MCF 10A (cell line): ENCODE results near the gene MCM5. TPM values are rescaled to one million over a fixed set of nuclear protein-coding genes. Genes with fewer than 3 reads are reported as not detected.

Experiments used
- BruUV-seq: library from RNA; stranded (reverse); fragments of 400-500 nt; replicated peaks from 2 replicates; lab custom pipeline; 2021; lab: Mats Ljungman, UMichigan
- CTCF ChIA-PET: fragments of 300-600 bp; sonication (Branson Sonifier 250); formaldehyde crosslinking; extraction: SDS; loops from one replicate; lab custom pipeline; 2021; ENCODE audit warnings: antibody characterized with exemption, inconsistent platforms; lab: Yijun Ruan, JAX
- POLR2A ChIA-PET: fragments of 300-600, 350-650 bp; sonication (Branson Sonifier 250); formaldehyde crosslinking; extraction: SDS; loops from one replicate; lab custom pipeline; 2020; ENCODE audit warnings: antibody characterized with exemption, inconsistent platforms; lab: Yijun Ruan, JAX
- DNase-seq: peaks from one replicate; pipeline ENCODE4 v3.0.0-alpha.2; 2018; ENCODE audit not compliant: unreplicated experiment
- H3K27ac Mint-ChIP-seq: one replicate; pipeline ENCODE4 v1.8.0; 2022; ENCODE audit warnings: mild to moderate bottlenecking, low read depth, mixed read lengths; ENCODE audit not compliant: unreplicated experiment
- H3K27me3 Mint-ChIP-seq: one replicate; pipeline ENCODE4 v1.8.0; 2022; ENCODE audit warnings: mixed read lengths; ENCODE audit not compliant: insufficient read depth, unreplicated experiment
- H3K36me3 Mint-ChIP-seq: one replicate; pipeline ENCODE4 v1.8.0; 2022; ENCODE audit warnings: mild to moderate bottlenecking, moderate library complexity, mixed read lengths; ENCODE audit not compliant: insufficient read depth, unreplicated experiment
- H3K4me1 Mint-ChIP-seq: one replicate; pipeline ENCODE4 v1.8.0; 2022; ENCODE audit warnings: mixed read lengths; ENCODE audit not compliant: insufficient read depth, unreplicated experiment
- H3K4me3 Mint-ChIP-seq: one replicate; pipeline ENCODE4 v1.8.0; 2022; ENCODE audit warnings: mild to moderate bottlenecking, moderate library complexity, mixed read lengths; ENCODE audit not compliant: unreplicated experiment
- H3K9me3 Mint-ChIP-seq: one replicate; pipeline ENCODE4 v1.8.0; 2022; ENCODE audit warnings: mixed read lengths; ENCODE audit not compliant: unreplicated experiment
- intact Hi-C: fragments of 100-400 bp; cut with micrococcal nuclease; formaldehyde crosslinking; loops from 2 replicates; pipeline ENCODE4 v1.14.1; 2022
- total RNA-seq: library from RNA; stranded (reverse); gene quantifications from 2 replicates; pipeline ENCODE4 v1.2.3, GENCODE V29; 2022
- TF ChIP-seq, protein P1 (sequence below): fragments of 200-600 bp; IDR thresholded peaks from one replicate; pipeline ENCODE4 v1.8.0; 2022; ENCODE audit warnings: antibody characterized with exemption, mild to moderate bottlenecking; ENCODE audit not compliant: unreplicated experiment

Gene MCM5
- total RNA-seq, 1 experiment from 2014 or later: 35.0 TPM

DNA sequence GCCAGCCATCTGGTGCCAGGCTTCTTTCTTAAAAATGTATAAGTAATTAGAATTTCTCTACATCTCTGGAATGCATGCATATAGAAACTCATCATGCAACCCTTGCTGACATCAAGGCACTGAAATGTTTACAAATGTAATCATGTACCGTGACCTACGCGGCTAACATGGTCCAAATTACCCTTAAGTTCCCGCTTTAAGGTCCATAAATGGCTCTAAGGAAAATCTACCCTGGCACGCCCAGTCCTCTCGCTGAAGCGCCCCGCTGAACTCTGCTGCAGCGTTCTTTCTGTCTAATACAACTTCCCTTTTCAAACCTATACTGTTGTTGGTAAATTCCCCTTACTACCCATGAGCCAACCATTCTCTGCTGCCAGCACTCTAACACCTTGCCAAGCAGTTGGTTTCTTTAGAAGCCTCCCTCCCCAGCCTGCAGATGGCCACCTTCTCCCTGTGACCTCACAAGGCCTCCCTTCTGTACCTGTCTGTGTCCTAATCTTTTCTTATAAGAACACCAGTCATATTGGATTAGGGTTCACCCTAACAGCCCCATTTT is 32.5 kb upstream of the MCM5 start:
- H3K27ac Mint-ChIP-seq: no peak overlapping the region
- no peak for DNase-seq
- H3K4me3 Mint-ChIP-seq: no peak overlapping the region
- intact Hi-C loops: no loop called here
- H3K9me3 Mint-ChIP-seq: no peaks in the 10 kb centered on the region
- ChIA-PET POLR2A (interaction anchor here (1.1 kb wide), 1 partner anchor 8 kb away, joined by 3 read pairs; no protein-coding TSS in a partner anchor), CTCF (no interaction called here)
- TF ChIP-seq, protein P1, sequence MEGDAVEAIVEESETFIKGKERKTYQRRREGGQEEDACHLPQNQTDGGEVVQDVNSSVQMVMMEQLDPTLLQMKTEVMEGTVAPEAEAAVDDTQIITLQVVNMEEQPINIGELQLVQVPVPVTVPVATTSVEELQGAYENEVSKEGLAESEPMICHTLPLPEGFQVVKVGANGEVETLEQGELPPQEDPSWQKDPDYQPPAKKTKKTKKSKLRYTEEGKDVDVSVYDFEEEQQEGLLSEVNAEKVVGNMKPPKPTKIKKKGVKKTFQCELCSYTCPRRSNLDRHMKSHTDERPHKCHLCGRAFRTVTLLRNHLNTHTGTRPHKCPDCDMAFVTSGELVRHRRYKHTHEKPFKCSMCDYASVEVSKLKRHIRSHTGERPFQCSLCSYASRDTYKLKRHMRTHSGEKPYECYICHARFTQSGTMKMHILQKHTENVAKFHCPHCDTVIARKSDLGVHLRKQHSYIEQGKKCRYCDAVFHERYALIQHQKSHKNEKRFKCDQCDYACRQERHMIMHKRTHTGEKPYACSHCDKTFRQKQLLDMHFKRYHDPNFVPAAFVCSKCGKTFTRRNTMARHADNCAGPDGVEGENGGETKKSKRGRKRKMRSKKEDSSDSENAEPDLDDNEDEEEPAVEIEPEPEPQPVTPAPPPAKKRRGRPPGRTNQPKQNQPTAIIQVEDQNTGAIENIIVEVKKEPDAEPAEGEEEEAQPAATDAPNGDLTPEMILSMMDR: no peak
- H3K36me3 Mint-ChIP-seq: peaks cover 9% of the 10 kb centered on the region
- H3K27me3 Mint-ChIP-seq: no peaks in the 10 kb centered on the region
- BruUV-seq: no TSS peak
- H3K4me1 Mint-ChIP-seq: peaks cover 11% of the 10 kb centered on the region

DNA sequence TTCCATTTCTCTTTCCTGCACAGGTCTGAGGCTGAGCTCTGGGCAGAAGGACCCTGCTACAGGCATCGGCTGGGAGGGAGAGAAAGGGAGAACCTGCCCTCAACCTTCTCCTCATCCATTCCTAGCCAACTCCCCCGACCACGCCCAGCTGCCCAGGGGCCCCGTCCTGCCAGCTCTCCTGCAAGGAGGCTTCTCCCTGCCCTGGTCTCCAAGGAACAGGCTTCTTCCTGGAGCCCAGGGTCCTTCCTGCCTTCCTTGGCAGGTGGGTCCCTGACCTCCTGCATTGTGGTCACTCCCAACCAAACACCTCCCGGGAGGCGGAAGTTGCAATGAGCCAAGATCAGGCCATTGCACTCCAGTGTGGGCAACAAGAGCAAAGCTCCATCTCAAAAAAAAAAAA is 31.6 kb upstream of the MCM5 start:
- no peaks in the 10 kb centered on the region for H3K9me3 Mint-ChIP-seq
- peaks cover 11% of the 10 kb centered on the region for H3K4me1 Mint-ChIP-seq
- DNase-seq: no peak
- ChIA-PET CTCF (no interaction called here), POLR2A (interaction anchor here (0.6 to 1.1 kb wide), 2 partner anchors 9 to 91 kb away, joined by 3 read pairs; no protein-coding TSS in a partner anchor)
- no peak overlapping the region for H3K4me3 Mint-ChIP-seq
- no peak overlapping the region for H3K27ac Mint-ChIP-seq
- intact Hi-C loops: no loop called here
- TF ChIP-seq, protein P1: no peak
- peaks cover 10% of the 10 kb centered on the region for H3K36me3 Mint-ChIP-seq
- no peaks in the 10 kb centered on the region for H3K27me3 Mint-ChIP-seq
- no TSS peak for BruUV-seq

DNA sequence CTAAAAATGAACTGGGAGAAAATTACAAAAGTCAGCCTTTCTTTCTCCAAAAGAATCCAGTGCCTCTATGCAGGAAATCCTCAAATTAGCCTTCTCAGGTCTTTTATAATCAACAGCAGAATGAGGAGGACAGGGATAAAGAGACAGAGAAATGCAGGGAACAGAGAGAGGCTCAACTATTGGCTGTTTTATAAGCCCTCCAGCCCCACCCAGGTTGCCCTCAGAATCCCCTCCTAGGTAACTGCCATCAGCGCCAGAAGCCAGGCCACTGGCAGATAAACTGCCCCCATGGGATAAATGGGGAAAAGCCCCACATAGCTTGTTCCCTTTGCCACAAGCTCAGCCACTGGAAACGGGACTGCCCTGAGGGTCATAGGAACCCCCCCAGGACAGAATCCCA is 29.9 kb upstream of the MCM5 start:
- H3K4me1 Mint-ChIP-seq: peaks cover 11% of the 10 kb centered on the region
- intact Hi-C loops: no loop called here
- CTCF ChIA-PET: interaction anchor here (0.9 kb wide), 1 partner anchor 12 kb away, joined by 5 read pairs; no protein-coding TSS in a partner anchor

DNA sequence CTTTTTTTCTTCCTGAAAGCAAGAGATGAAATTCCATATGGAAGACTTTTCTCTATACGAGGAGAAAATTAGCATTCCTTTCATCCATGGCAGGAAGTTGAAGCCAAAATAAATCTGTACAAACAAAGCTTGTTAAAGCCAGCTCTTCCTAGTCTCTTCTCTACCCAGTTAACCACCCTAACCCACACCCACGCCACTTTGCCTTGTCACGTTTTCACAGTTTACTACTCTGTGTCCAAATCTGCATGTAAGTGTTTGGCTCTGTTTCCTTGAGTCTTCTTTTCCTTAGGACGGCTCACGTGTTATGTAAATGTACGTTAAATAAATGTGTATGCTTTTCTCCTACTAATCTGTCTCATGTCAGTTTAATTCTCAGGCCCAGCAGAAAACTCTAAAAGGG is 26.2 kb upstream of the MCM5 start:
- Mint-ChIP-seq H3K9me3 (no peaks in the 10 kb centered on the region), H3K36me3 (peaks cover 10% of the 10 kb centered on the region), H3K4me1 (peaks cover 19% of the 10 kb centered on the region), H3K27me3 (no peaks in the 10 kb centered on the region), H3K4me3 (no peak overlapping the region), H3K27ac (no peak overlapping the region)
- ChIA-PET CTCF (interaction anchor here (1.0 kb wide), 1 partner anchor 23 kb away, joined by 7 read pairs; no protein-coding TSS in a partner anchor), POLR2A (no interaction called here)
- intact Hi-C loops: no loop called here
- DNase-seq: no peak
- BruUV-seq: no TSS peak
- TF ChIP-seq, protein P1: no peak

More for the DNA sequence above, 29.9 kb upstream of the MCM5 start:
- H3K27me3 Mint-ChIP-seq: no peaks in the 10 kb centered on the region
- TF ChIP-seq, protein P1: no peak
- H3K27ac Mint-ChIP-seq: no peak overlapping the region
- no TSS peak for BruUV-seq
- H3K9me3 Mint-ChIP-seq: no peaks in the 10 kb centered on the region
- H3K36me3 Mint-ChIP-seq: peaks cover 10% of the 10 kb centered on the region
- no peak overlapping the region for H3K4me3 Mint-ChIP-seq
- POLR2A ChIA-PET: no interaction called here
- no peak for DNase-seq
